Spleen (tissue), 11 donors: Measurements from ENCODE around the gene RNF212B. TPM values are rescaled to one million over a fixed set of nuclear protein-coding genes. Genes with fewer than 3 reads are reported as not detected.
"Not testable (repeated sequence)": the region's sequence is repeated elsewhere in the genome, so short reads cannot be mapped to it uniquely, and the experiment has no call there.

Experiments
- DNase-seq: peaks from one replicate; pipeline ENCODE4 v3.0.0-alpha.2; 2020
- H3K27ac ChIP-seq, 8 donors: fragments of 200-600 bp; sonication (generic) in 7 of 8; 1 replicate in 4 of 8; 2 replicates in 4 of 8; pipeline versions ENCODE4 v1.5.0 to v1.8.0; 2016 to 2021; ENCODE audit warnings: inconsistent platforms in 4 of 8, mild to moderate bottlenecking in 4 of 8, moderate library complexity in 1 of 8
- H3K27me3 ChIP-seq, 7 donors: fragments of 200-600 bp; sonication (generic) in 6 of 7; replicated peaks in 1 of 7; 1 replicate in 4 of 7; 2 replicates in 3 of 7; pipeline versions ENCODE4 v1.5.0 to v1.8.0; 2016 to 2021; ENCODE audit warnings: inconsistent platforms in 3 of 7, mild to moderate bottlenecking in 1 of 7
- H3K36me3 ChIP-seq, 6 donors: fragments of 200-600 bp; sonication (generic) in 5 of 6; 1 replicate in 4 of 6; 2 replicates in 2 of 6; pipeline versions ENCODE4 v1.5.0 to v1.8.0; 2016 to 2021; ENCODE audit warnings: inconsistent platforms in 2 of 6
- H3K4me1 ChIP-seq, 6 donors: fragments of 200-600 bp; sonication (generic) in 5 of 6; 1 replicate in 3 of 6; 2 replicates in 3 of 6; pipeline versions ENCODE4 v1.5.0 to v1.8.0; 2016 to 2021; ENCODE audit warnings: inconsistent platforms in 3 of 6
- H3K4me3 ChIP-seq, 8 donors: fragments of 200-600 bp; sonication (generic) in 7 of 8; 1 replicate in 4 of 8; 2 replicates in 4 of 8; pipeline versions ENCODE4 v1.5.0 to v1.8.0; 2016 to 2021; ENCODE audit warnings: inconsistent platforms in 4 of 8, mild to moderate bottlenecking in 4 of 8, moderate library complexity in 2 of 8
- H3K9me3 ChIP-seq, 8 donors: fragments of 200-600 bp; sonication (generic) in 7 of 8; 1 replicate in 4 of 8; 2 replicates in 4 of 8; pipeline versions ENCODE4 v1.5.0 to v1.8.0; 2016 to 2021; ENCODE audit warnings: inconsistent platforms in 4 of 8
- CTCF ChIP-seq, 11 experiments: fragments of 200-600 bp in 7 of 11; fragments of 450-650 bp in 4 of 11; sonication (generic) in 4 of 11; IDR thresholded peaks in 8 of 11; conservative IDR thresholded peaks in 3 of 11; 1 replicate in 7 of 11; 2 replicates in 4 of 11; pipeline versions ENCODE4 v1.4.0 to v1.8.0; 2016 to 2021; ENCODE audit warnings: antibody characterized with exemption in 11 of 11, inconsistent platforms in 4 of 11, mild to moderate bottlenecking in 1 of 11
- POLR2A ChIP-seq, 3 donors: fragments of 450-650 bp; IDR thresholded peaks; one replicate each; pipeline ENCODE4 v1.5.1; 2017; ENCODE audit warnings: antibody characterized with exemption in 3 of 3, mild to moderate bottlenecking in 1 of 3
- POLR2AphosphoS5 ChIP-seq, 3 donors: sonication (generic); formaldehyde crosslinking; IDR thresholded peaks; one replicate each; pipeline ENCODE4 v1.5.1; 2017; ENCODE audit warnings: antibody characterized with exemption in 3 of 3
- WGBS, 5 donors: extraction: QIAGEN DNeasy Blood & Tissue Kit in 3 of 5; methylation state at CpG; one replicate each; pipeline versions ENCODE4 v1.1.5 to v1.1.7; 2013 to 2018; 5-methylcytosine and 5-hydroxymethylcytosine counted together
- intact Hi-C: fragments of 100-400 bp; cut with DNase I; formaldehyde crosslinking; loops from one replicate; pipeline ENCODE4 v1.15.0; 2023; ENCODE audit warnings: low total_unique reads
- polyA plus RNA-seq, 3 donors: library from polyadenylated mRNA; stranded (reverse); fragments of 200-250 nt; gene quantifications; one replicate each; pipeline ENCODE4 v1.2.1, GENCODE V29; 2013
- total RNA-seq, 7 donors: library from RNA; depleted of rRNA in 3 of 7; stranded (reverse); fragments of >200 nt in 3 of 7; fragmentation: NEBNext Ultra II Directional in 4 of 7; extraction: Animal tissue kit (Norgen Biotek cat#: 25700) in 4 of 7; gene quantifications; one replicate each; pipeline versions ENCODE4 v1.1.0 to v1.2.1, GENCODE V29; 2016 to 2021
- donor health status: healthy with polysubstance abuse.
- donor health status: DM: no; HTN: no; CAD: no; lungs with moderate emphysema.
- donor health status: DM: no; HTN: no; CAD: no.
- donor health status: Bipolar disorder and iron deficiency.
- donor health status: healthy.
- donor health status: DM: no; HTN: no; CAD: no.
- donor health status: DM: yes; HTN: yes; CAD: no.

Gene RNF212B
- total and polyA plus RNA-seq, 10 donors: not detected

GRCh38 chr14:23258256-23258655 lies 20.5 kb downstream of the RNF212B start:
- Histone ChIP-seq H3K4me1 (no peaks in the 10 kb centered on the region), H3K27me3 (peaks cover 0 to 21% (median 2%) of the 10 kb centered on the region in 7 donors), H3K27ac (no peak overlapping the region), H3K9me3 (no peaks in the 10 kb centered on the region), H3K36me3 (no peaks in the 10 kb centered on the region), H3K4me3 (no peak overlapping the region)
- WGBS, 5 donors: 89 to 99% (median 94%) methylated on average over 5 of the region's 5 CpGs
- no peak for DNase-seq
- TF ChIP-seq CTCF (IDR thresholded peaks at IDR 0.05 in 8 of 11, conservative IDR thresholded peaks at IDR 0.05 in 3 of 11) (no peak), POLR2AphosphoS5 (IDR thresholded peaks at IDR 0.05) (no peak), POLR2A (IDR thresholded peaks at IDR 0.05) (no peak)
- intact Hi-C loops: no loop called here

GRCh38 chr14:23259426-23259825 lies 21.7 kb downstream of the RNF212B start:
- DNase-seq: no peak
- no peaks in the 10 kb centered on the region for H3K4me1 ChIP-seq
- no peaks in the 10 kb centered on the region for H3K36me3 ChIP-seq
- H3K27me3 ChIP-seq: peaks cover 0 to 30% (median 3%) of the 10 kb centered on the region in 7 donors
- no peak overlapping the region for H3K4me3 ChIP-seq
- no peaks in the 10 kb centered on the region for H3K9me3 ChIP-seq
- intact Hi-C loops: no loop called here
- no peak overlapping the region for H3K27ac ChIP-seq
- TF ChIP-seq POLR2A (IDR thresholded peaks at IDR 0.05) (no peak), POLR2AphosphoS5 (IDR thresholded peaks at IDR 0.05) (no peak), CTCF (IDR thresholded peaks at IDR 0.05 in 8 of 11, conservative IDR thresholded peaks at IDR 0.05 in 3 of 11) (no peak)

GRCh38 chr14:23260849-23261248 lies 23.1 kb downstream of the RNF212B start:
- DNase-seq, H3K27ac ChIP-seq, intact Hi-C loops, H3K36me3 ChIP-seq, H3K9me3 ChIP-seq, H3K4me3 ChIP-seq, H3K4me1 ChIP-seq: not testable (repeated sequence)
- peaks cover 0 to 35% (median 3%) of the 10 kb centered on the region in 7 donors for H3K27me3 ChIP-seq
- WGBS, 5 donors: 74 to 81% (median 76%) methylated on average over 8 of the region's 8 CpGs

- H3K36me3 ChIP-seq: no peaks in the 10 kb centered on the region
- no peak overlapping the region for H3K27ac ChIP-seq
- DNase-seq: no peak
- no peaks in the 10 kb centered on the region for H3K4me1 ChIP-seq
- no peaks in the 10 kb centered on the region for H3K9me3 ChIP-seq
- 87 to 96% (median 88%) methylated on average over 7 of the region's 7 CpGs for WGBS, 5 donors
- no peak overlapping the region for H3K4me3 ChIP-seq
- intact Hi-C loops: loop anchor here (5.0 kb wide), 1 partner anchor 113 kb away; no protein-coding TSS in a partner anchor
- TF ChIP-seq CTCF (IDR thresholded peaks at IDR 0.05 in 8 of 11, conservative IDR thresholded peaks at IDR 0.05 in 3 of 11): no peak
- no peak for TF ChIP-seq POLR2A (IDR thresholded peaks at IDR 0.05)
- no peak for TF ChIP-seq POLR2AphosphoS5 (IDR thresholded peaks at IDR 0.05)
- H3K27me3 ChIP-seq: peaks cover 0 to 7% (median 0%) of the 10 kb centered on the region in 7 donors
Measured at GRCh38 chr14:23269193-23269592, 31.5 kb downstream of the RNF212B start.

- H3K27ac ChIP-seq: no peak overlapping the region
- 90 to 96% (median 94%) methylated on average over 2 of the region's 2 CpGs for WGBS, 5 donors
- TF ChIP-seq CTCF (IDR thresholded peaks at IDR 0.05 in 8 of 11, conservative IDR thresholded peaks at IDR 0.05 in 3 of 11): no peak
- no peak for TF ChIP-seq POLR2AphosphoS5 (IDR thresholded peaks at IDR 0.05)
- no peak for TF ChIP-seq POLR2A (IDR thresholded peaks at IDR 0.05)
- H3K4me3 ChIP-seq: no peak overlapping the region
- no peaks in the 10 kb centered on the region for H3K4me1 ChIP-seq
- no peak for DNase-seq
- peaks cover 0 to 16% (median 11%) of the 10 kb centered on the region in 6 donors for H3K36me3 ChIP-seq
- no peaks in the 10 kb centered on the region for H3K27me3 ChIP-seq
- intact Hi-C loops: no loop called here
- H3K9me3 ChIP-seq: no peaks in the 10 kb centered on the region
Measured at GRCh38 chr14:23275412-23275811, 37.7 kb downstream of the RNF212B start.
